ENCODE data around the gene PTPRN2. TPM values are rescaled to one million over a fixed set of nuclear protein-coding genes. Genes with fewer than 3 reads are reported as not detected.

The PTPRN2 gene
- total RNA-seq, 1 donor from 2014 or later = 32.2 TPM

DNA sequence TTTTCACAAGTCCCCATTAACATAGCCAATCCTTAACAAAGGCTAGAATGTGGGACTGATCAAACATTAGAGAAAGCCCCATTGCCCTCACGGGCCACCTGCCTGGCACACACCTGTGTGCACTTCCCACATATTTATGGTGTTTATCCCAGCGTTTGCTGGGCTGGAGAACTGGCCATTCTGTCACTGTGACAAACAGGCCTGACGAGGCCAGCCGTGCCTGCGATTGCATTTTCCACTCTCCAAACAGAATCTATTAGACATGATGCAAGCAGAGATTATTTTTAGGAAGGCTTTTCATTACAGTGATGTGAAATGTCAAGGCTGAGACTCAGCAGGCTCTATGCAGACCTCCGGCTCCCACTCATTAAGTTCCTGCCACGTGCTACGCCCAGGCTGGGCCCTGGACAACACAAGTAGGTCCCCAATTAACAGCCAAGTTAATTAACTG, 20.4 kb downstream of the PTPRN2 start:
- Mint-ChIP-seq H3K36me3 (ENCODE audit: low read depth) (no peaks in the 10 kb centered on the region), H3K27ac (ENCODE audit: unreplicated experiment) (no peak overlapping the region), H3K4me1 (no peaks in the 10 kb centered on the region), H3K4me3 (no peak overlapping the region), H3K9me3 (no peaks in the 10 kb centered on the region), H3K27me3 (ENCODE audit: low read depth) (peaks cover 7% of the 10 kb centered on the region)
- DNase-seq (ENCODE audit: low read depth, low spot score) = no peak
- TF ChIP-seq, protein P1, sequence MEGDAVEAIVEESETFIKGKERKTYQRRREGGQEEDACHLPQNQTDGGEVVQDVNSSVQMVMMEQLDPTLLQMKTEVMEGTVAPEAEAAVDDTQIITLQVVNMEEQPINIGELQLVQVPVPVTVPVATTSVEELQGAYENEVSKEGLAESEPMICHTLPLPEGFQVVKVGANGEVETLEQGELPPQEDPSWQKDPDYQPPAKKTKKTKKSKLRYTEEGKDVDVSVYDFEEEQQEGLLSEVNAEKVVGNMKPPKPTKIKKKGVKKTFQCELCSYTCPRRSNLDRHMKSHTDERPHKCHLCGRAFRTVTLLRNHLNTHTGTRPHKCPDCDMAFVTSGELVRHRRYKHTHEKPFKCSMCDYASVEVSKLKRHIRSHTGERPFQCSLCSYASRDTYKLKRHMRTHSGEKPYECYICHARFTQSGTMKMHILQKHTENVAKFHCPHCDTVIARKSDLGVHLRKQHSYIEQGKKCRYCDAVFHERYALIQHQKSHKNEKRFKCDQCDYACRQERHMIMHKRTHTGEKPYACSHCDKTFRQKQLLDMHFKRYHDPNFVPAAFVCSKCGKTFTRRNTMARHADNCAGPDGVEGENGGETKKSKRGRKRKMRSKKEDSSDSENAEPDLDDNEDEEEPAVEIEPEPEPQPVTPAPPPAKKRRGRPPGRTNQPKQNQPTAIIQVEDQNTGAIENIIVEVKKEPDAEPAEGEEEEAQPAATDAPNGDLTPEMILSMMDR (conservative IDR thresholded peaks at IDR 0.05) = no peak

DNA sequence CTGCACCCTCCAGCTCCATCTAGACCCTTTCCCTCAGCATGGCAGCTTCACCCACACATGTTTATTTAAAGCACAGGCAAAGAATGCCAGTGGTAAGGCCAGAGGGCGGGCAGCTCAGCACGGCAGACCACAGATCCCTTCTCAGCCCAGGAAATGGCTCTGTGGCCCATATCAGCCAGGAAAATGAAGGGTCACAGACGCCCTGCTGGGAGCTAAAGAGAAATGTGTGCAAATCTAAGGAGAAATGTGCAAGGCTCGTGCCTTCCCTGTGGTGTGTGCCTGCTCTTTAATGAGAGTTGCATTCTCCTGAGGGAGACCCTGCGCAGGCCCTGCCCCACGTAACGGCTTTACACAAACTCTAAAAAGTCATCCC, 23.0 kb downstream of the PTPRN2 start:
- Mint-ChIP-seq H3K9me3 (no peaks in the 10 kb centered on the region), H3K27ac (ENCODE audit: unreplicated experiment) (no peak overlapping the region), H3K4me3 (no peak overlapping the region), H3K4me1 (no peaks in the 10 kb centered on the region), H3K36me3 (ENCODE audit: low read depth) (no peaks in the 10 kb centered on the region), H3K27me3 (ENCODE audit: low read depth) (no peaks in the 10 kb centered on the region)
- TF ChIP-seq, protein P1 (conservative IDR thresholded peaks at IDR 0.05) = no peak
- DNase-seq (ENCODE audit: low read depth, low spot score) = no peak

DNA sequence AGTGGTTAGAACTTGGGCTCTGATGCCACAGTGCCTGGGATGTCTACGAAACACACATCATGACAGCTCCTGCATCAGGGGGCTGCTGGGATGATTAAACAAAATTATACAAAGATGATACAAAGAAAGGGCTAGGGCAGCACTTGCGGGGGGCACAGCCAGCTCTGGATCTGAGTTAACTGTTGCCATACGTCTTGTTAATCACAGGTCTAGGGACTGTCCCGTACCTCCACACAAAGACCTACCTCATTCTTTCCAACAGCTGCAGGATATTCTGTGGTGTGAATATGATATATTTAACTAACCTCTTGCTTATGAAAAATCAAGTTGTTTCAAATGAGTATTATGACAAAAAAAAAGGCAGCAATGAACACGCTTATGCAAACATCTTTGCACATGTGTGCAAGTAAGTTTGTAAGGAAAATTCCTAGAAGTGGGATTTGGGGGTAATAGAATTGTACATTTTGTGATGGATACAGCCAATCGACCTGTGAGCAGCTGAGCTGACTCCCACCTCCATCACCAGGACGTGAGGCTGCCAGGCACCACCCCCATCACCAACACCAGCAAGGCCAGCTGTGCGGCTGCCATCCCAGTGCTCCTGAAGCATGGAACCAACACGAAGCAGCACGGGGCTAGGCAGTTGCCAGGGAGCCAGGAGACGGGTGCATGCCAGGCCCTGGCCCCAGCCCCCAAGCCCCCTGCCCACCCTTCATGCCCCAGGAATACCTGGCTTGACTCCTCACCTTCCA, 23.5 kb downstream of the PTPRN2 start:
- no peak for DNase-seq (ENCODE audit: low read depth, low spot score)
- H3K27me3 Mint-ChIP-seq (ENCODE audit: low read depth) = no peaks in the 10 kb centered on the region
- no peak overlapping the region for H3K27ac Mint-ChIP-seq (ENCODE audit: unreplicated experiment)
- TF ChIP-seq, protein P1 (conservative IDR thresholded peaks at IDR 0.05) = no peak
- H3K4me3 Mint-ChIP-seq = no peak overlapping the region
- no peaks in the 10 kb centered on the region for H3K4me1 Mint-ChIP-seq
- H3K36me3 Mint-ChIP-seq (ENCODE audit: low read depth) = no peaks in the 10 kb centered on the region
- no peaks in the 10 kb centered on the region for H3K9me3 Mint-ChIP-seq

DNA sequence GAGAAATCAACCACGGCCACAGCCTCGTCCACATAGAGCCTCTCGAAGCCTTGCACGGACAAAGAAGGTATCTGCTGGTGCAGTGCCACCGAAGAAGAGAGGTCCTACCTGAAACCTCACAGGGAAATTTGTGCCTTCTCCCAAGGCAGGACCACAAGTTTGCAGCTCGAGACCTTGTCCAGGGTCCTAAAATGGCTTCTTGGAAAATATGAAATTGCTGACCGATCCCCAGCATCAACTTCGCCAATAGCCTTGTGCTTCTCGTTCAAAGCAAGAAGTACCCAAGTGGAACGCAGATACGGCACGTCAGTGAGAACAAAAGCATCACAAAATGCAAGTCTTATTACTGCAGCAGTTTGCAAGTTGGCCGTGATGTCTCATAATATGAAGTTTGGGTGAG, 24.6 kb downstream of the PTPRN2 start:
- H3K9me3 Mint-ChIP-seq = no peaks in the 10 kb centered on the region
- TF ChIP-seq, protein P1 (conservative IDR thresholded peaks at IDR 0.05) = no peak
- H3K36me3 Mint-ChIP-seq (ENCODE audit: low read depth) = no peaks in the 10 kb centered on the region
- H3K27me3 Mint-ChIP-seq (ENCODE audit: low read depth) = no peaks in the 10 kb centered on the region
- no peaks in the 10 kb centered on the region for H3K4me1 Mint-ChIP-seq
- no peak overlapping the region for H3K4me3 Mint-ChIP-seq
- no peak for DNase-seq (ENCODE audit: low read depth, low spot score)
- H3K27ac Mint-ChIP-seq (ENCODE audit: unreplicated experiment) = no peak overlapping the region

DNA sequence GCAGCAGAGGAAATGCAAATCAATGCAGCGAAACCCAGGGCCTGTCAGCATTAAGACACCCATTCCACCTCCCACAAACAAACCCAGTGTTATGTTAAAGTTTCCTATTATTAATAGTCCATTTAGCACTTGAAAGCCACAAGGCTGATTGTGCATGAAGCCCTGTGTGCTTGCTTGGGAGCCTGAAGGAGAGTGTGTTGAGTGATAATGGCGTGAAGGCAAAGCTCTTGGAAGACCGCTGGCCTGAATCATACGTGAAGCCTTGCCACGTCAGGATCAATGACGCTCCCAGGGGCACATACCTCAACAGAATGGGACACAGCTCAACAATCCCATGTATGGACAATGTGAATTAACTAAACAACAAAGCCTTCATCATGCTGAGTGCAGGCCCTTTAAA, 25.1 kb downstream of the PTPRN2 start:
- no peaks in the 10 kb centered on the region for H3K9me3 Mint-ChIP-seq
- H3K27ac Mint-ChIP-seq (ENCODE audit: unreplicated experiment) = no peak overlapping the region
- no peak overlapping the region for H3K4me3 Mint-ChIP-seq
- H3K36me3 Mint-ChIP-seq (ENCODE audit: low read depth) = no peaks in the 10 kb centered on the region
- DNase-seq (ENCODE audit: low read depth, low spot score) = no peak
- no peaks in the 10 kb centered on the region for H3K27me3 Mint-ChIP-seq (ENCODE audit: low read depth)
- TF ChIP-seq, protein P1 (conservative IDR thresholded peaks at IDR 0.05) = no peak
- no peaks in the 10 kb centered on the region for H3K4me1 Mint-ChIP-seq
